ENCODE measurements around the gene ARMC6. TPM values are rescaled to one million over a fixed set of nuclear protein-coding genes. Genes with fewer than 3 reads are reported as not detected.

The ARMC6 gene
- total RNA-seq, 1 donor from 2014 or later, result 27.0 TPM

GRCh38 chr19:19056636-19057275 is 23.4 kb downstream of the ARMC6 start:
- Mint-ChIP-seq H3K36me3 (ENCODE audit: unreplicated experiment) (peaks cover 6% of the 10 kb centered on the region), H3K4me3 (ENCODE audit: unreplicated experiment) (no peak overlapping the region), H3K4me1 (ENCODE audit: unreplicated experiment) (no peaks in the 10 kb centered on the region), H3K27ac (ENCODE audit: unreplicated experiment) (no peak overlapping the region), H3K27me3 (ENCODE audit: unreplicated experiment) (no peaks in the 10 kb centered on the region), H3K9me3 (ENCODE audit: unreplicated experiment) (no peaks in the 10 kb centered on the region)
- TF ChIP-seq CTCF (IDR thresholded peaks at IDR 0.05), result no peak
- no peak for DNase-seq (ENCODE audit: extremely low spot score, unreplicated experiment)

- Mint-ChIP-seq H3K4me1 (ENCODE audit: unreplicated experiment) (no peaks in the 10 kb centered on the region), H3K36me3 (ENCODE audit: unreplicated experiment) (peaks cover 6% of the 10 kb centered on the region), H3K27ac (ENCODE audit: unreplicated experiment) (no peak overlapping the region), H3K27me3 (ENCODE audit: unreplicated experiment) (no peaks in the 10 kb centered on the region), H3K4me3 (ENCODE audit: unreplicated experiment) (no peak overlapping the region), H3K9me3 (ENCODE audit: unreplicated experiment) (no peaks in the 10 kb centered on the region)
- TF ChIP-seq CTCF (IDR thresholded peaks at IDR 0.05), result no peak
- DNase-seq (ENCODE audit: extremely low spot score, unreplicated experiment), result no peak
These were observed 23.9 kb downstream of the ARMC6 start for GRCh38 chr19:19057317-19057716.

GRCh38 chr19:19057720-19058119 is 24.3 kb downstream of the ARMC6 start:
- Mint-ChIP-seq H3K36me3 (ENCODE audit: unreplicated experiment) (peaks cover 5% of the 10 kb centered on the region), H3K27me3 (ENCODE audit: unreplicated experiment) (no peaks in the 10 kb centered on the region), H3K27ac (ENCODE audit: unreplicated experiment) (no peak overlapping the region), H3K4me1 (ENCODE audit: unreplicated experiment) (peaks cover 2% of the 10 kb centered on the region), H3K4me3 (ENCODE audit: unreplicated experiment) (no peak overlapping the region), H3K9me3 (ENCODE audit: unreplicated experiment) (no peaks in the 10 kb centered on the region)
- no peak for DNase-seq (ENCODE audit: extremely low spot score, unreplicated experiment)
- no peak for TF ChIP-seq CTCF (IDR thresholded peaks at IDR 0.05)

- Mint-ChIP-seq H3K27me3 (ENCODE audit: unreplicated experiment) (no peaks in the 10 kb centered on the region), H3K4me3 (ENCODE audit: unreplicated experiment) (no peak overlapping the region), H3K36me3 (ENCODE audit: unreplicated experiment) (peaks cover 3% of the 10 kb centered on the region), H3K4me1 (ENCODE audit: unreplicated experiment) (peaks cover 7% of the 10 kb centered on the region), H3K9me3 (ENCODE audit: unreplicated experiment) (no peaks in the 10 kb centered on the region), H3K27ac (ENCODE audit: unreplicated experiment) (no peak overlapping the region)
- DNase-seq (ENCODE audit: extremely low spot score, unreplicated experiment), result no peak
- TF ChIP-seq CTCF (IDR thresholded peaks at IDR 0.05), result no peak
These were observed 25.8 kb downstream of the ARMC6 start for GRCh38 chr19:19059018-19059836.

GRCh38 chr19:19059837-19060611 is 26.6 kb downstream of the ARMC6 start:
- Mint-ChIP-seq H3K4me3 (ENCODE audit: unreplicated experiment) (no peak overlapping the region), H3K36me3 (ENCODE audit: unreplicated experiment) (peaks cover 3% of the 10 kb centered on the region), H3K27me3 (ENCODE audit: unreplicated experiment) (no peaks in the 10 kb centered on the region), H3K9me3 (ENCODE audit: unreplicated experiment) (no peaks in the 10 kb centered on the region), H3K27ac (ENCODE audit: unreplicated experiment) (no peak overlapping the region), H3K4me1 (ENCODE audit: unreplicated experiment) (peaks cover 15% of the 10 kb centered on the region)
- TF ChIP-seq CTCF (IDR thresholded peaks at IDR 0.05), result no peak
- DNase-seq (ENCODE audit: extremely low spot score, unreplicated experiment), result no peak
